RPMI7951 (cell line): ENCODE measurements around the gene SH3YL1. TPM values are rescaled to one million over a fixed set of nuclear protein-coding genes. Genes with fewer than 3 reads are reported as not detected.

ENCODE experiments used
- DNase-seq: peaks from one replicate; pipeline ENCODE4 v3.0.0-alpha.2; 2012; ENCODE audit warnings: low read depth
- total RNA-seq: library from RNA; depleted of rRNA; stranded (reverse); fragments of >200 nt; shearing (Covaris generic); gene quantifications from 2 replicates; pipeline ENCODE4 v1.2.3, GENCODE V29; 2014; rRNA removed

SH3YL1 gene
- total RNA-seq, 1 experiment from 2014 or later: 18.1 TPM

DNA sequence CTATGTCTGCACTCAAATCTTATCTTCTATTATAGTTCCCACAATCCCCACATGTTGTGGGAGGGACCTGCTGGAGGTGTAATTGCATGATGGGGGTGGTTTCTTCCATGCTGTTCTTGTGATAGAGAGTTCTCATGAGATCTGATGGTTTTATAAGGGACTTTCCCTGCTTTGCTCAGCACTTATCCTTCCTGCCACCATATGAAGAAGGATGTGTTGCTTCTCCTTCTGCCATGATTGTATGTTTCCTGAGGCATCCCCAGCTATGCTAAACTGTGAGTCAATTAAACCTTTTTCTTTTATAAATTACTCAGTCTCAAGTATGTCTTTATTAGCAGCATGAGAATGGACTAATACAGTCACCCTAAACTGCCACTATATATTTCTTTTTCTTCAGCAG, 79.1 kb downstream of the SH3YL1 start:
- DNase-seq: no peak

DNA sequence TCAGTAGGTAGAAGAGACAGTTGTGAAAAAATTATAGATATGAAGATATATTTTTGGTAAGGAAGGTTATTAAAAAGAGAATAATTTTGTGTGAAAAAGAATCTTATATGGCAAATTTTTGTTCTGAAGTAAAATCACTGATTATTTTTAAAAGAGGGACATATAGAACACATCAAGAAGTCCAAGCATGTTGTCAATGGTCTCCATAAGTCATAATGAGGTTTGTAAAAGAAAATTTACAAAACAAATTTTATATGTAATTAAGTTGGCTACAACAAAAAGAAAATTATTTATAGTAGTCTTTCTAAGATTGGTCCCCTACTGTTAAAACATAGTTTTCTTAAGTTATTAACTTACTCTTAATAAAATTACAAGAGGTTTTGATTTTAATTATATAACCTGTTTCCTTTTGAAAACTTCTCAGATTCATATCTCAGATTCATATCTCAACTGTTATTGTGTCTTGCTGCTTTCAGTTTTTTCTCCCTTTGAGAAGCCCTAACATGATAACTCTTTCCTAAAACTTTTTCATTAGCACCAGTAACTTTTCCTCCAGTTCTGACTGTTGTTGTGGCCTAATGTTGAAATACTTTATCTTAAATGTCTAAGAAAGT, 81.2 kb downstream of the SH3YL1 start:
- DNase-seq: no peak

DNA sequence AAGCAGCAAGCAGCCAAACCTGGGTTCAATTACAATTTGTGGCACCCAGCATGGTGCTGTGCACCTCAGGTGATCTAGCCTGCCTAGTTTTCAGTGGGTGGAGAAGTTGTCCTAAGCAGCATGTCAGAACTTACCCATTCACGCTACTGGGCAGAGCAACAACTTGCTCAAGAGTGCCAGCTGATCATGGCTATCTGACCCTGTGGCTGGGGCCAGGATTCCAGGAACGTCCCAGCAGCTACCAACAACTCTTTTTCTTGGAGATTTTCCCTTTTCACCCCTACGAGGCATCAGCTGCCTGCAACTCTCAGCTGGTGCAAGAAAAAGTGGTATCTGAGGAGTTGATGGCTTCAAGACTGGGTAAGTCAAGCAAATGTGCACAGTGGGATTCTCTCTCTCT, 83.5 kb downstream of the SH3YL1 start:
- DNase-seq: no peak

DNA sequence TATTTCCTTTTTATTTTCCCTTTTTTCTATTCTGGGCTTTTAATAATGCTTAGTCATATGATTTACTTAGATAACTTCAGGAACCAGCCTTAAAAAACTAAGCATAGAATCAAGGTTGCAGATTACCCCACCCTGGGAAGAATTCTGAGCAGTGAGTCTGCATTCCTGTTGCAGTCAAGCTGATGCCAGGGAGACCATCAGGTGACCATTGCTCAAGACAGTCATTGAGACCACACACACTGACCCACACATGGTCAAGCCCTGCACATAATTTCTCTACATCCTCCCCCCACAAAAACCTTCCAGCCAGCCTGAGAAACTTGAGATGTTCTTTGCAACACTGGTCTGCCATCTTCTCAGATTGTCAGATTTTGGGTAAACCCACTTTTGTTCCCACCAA, 83.9 kb downstream of the SH3YL1 start:
- DNase-seq: no peak

DNA sequence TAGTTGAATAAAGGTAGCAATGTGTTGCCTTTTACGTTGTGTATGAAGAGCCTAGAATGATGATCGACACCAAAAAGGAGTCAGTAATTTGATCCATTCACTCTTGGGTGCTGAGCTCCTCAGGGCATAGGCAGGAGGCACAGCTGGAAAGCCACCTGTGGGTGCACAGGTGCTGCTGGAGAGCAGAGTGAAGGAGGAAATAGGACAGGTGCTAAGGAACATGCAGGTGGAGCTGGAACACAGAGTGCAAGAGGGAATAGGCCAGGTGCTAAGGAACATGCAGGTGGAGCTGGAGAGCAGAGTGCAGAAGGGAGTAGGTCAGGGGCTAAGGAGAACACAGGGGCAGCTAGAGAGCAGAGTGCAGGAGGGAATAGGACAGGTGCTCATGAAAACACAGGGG, 86.1 kb downstream of the SH3YL1 start:
- no peak for DNase-seq

DNA sequence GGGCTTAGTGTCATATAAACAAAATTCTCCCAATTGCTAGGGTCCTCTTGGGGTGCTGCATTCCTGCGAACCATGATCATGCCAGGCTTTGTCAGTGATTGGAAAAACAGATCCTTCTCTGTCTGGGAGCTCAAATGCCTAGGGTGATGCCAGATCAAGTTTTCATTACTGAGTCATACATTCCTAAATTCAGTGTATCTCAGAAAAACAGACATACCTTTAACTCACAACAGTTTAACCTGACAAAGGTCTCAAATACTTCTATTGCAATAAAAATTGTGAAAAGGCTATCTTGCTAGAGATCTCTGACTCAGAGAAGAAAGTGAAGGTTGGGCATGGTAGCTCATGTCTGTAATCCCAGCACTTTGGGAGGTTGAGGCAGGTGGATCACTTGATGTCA, 86.9 kb downstream of the SH3YL1 start:
- peak; percentile 56 for DNase-seq

DNA sequence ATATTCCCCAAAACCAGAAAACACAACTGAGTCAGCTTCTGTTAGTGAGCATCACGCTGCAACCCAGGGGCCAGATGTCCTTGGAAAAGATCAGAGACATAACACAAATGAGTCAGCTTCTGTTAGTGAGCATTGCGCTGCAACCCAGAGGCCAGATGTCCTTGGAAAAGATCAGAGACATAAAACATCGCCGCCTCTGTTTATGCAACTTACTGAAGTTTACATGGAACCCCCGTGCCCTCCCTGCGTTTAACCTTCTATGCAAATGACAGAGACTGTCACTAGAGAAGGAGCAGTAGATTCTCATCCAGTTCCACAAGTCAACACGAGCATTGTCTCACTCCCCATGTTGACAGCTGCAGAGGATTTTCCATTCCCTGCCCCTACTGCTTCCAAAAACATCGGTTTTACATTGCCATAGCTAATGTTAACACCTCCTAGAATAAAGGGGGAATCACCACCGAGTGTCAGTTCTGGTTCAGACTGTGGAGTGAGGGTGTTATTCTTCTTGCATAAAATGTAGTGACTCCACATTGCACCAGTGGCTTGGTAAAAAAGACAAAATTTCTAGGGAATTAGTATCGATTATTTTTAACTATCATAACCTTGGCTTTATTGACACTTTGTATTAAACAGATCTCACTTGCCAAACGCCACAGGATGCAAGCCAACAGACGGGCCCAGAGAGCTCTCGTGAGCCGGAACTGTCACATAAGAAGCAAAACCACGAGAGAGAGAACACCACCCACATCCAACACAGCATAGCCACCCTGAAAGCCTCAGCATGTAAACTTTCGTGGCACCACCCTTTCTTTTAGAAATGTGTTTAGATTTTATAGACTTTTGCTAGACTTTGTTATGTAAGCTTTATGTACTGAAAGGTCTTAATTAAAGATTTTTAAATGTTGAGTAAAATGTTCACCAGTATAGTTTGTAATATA, 87.7 kb downstream of the SH3YL1 start:
- DNase-seq: peak; percentile 86

DNA sequence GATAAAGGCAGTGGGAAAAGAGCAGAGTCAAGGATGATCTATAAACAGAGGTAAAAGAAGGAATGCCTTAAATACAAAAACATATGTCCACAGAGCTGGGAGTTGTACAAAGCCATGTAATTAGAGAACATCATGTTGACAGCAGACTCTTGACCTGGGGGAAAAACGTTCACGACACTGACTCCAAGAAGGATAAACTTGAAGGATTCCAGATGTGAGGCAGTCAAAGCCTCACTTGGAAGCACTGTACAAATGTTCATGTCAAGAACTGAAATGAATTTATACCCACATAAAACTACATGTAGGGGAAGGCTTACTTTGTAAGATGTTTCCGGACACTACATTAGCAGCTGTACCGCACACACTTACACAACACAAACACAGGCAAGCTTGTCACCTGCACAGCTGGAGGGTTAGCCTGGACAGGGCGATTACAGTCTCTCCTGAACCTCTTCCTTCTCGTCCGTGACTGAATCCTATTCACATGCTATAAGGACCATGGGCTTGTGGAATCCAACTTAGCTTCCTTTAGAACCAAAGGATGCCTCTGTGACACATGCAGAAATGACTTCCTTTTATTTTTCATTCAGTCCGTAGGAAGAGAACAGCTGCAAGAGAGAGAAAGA, 88.6 kb downstream of the SH3YL1 start:
- peak; percentile 54 for DNase-seq

DNA sequence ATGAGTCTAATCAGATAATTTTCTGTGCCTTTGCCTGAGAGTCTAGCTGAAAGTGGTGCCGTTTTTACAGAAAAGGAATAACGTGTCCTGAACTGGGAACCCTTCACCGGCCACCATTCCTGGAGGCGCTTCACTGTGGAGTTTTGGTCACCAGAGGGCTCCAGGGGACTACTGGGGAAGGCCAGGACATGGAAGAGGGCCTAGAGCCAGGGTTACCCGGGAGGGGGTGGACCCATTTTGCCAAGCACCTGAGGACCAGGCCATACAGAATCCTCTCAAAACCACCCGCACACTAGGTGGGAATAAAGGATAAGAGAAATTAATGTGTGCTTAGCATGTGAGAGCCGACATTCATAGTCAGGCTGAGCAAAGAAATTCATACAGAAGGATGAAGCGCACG, 91.7 kb downstream of the SH3YL1 start:
- peak; percentile 36 for DNase-seq

DNA sequence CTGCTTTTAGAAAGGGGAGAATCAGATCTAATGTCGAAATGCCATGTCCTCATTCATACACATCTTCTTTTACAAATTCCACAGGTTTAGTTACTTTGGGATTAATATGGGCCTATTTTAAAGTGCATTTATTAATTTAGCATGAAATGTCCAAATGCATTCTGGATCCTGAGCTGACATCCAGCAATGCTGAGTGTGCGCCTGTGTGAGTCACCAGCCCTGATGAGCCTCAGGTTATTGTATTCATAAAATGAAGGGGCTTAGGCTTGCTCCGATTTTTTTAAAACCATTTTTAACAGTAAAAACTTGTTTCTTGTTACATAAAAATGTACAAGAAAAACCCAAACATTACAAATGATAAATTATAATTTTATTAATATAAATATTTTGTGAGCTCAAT, 94.1 kb downstream of the SH3YL1 start:
- DNase-seq: no peak

Other genes starting within 250 kb of the SH3YL1 start
- not detected in 2 replicates for gene FAM110C, start 217.5 kb downstream of the SH3YL1 start, total RNA-seq
- gene ACP1, start 915 bp upstream of the SH3YL1 start, total RNA-seq: 185 and 206 TPM in 2 replicates
- gene ALKAL2, start 24.1 kb upstream of the SH3YL1 start, total RNA-seq: not detected in 2 replicates